Hepatocyte (in vitro differentiated cells): ENCODE results near the gene LCN1. TPM values are rescaled to one million over a fixed set of nuclear protein-coding genes. Genes with fewer than 3 reads are reported as not detected.
A peak's percentile ranks its signal among the peaks of the same experiment; 100 is the strongest.

Source experiments
- DNase-seq: peaks from one replicate; pipeline ENCODE4 v3.0.0-alpha.2; 2016; ENCODE audit warnings: low spot score
- H2AFZ ChIP-seq: fragments of 200-600 bp; sonication (generic); 2 replicates; pipeline ENCODE4 v1.6.0; 2016; ENCODE audit warnings: antibody characterized with exemption, mild to moderate bottlenecking
- H3K27ac ChIP-seq: fragments of 200-600 bp; sonication (generic); 2 replicates; pipeline ENCODE4 v1.5.1; 2016; ENCODE audit warnings: mild to moderate bottlenecking
- H3K27me3 ChIP-seq: fragments of 200-600 bp; sonication (generic); 2 replicates; pipeline ENCODE4 v1.6.1; 2016
- H3K36me3 ChIP-seq: fragments of 200-600 bp; sonication (generic); replicated peaks from 2 replicates; pipeline ENCODE4 v1.5.1; 2016; ENCODE audit warnings: low read depth; ENCODE audit not compliant: insufficient read depth
- H3K4me1 ChIP-seq: fragments of 200-600 bp; sonication (generic); 2 replicates; pipeline ENCODE4 v1.5.1; 2016; ENCODE audit warnings: mild to moderate bottlenecking, moderate library complexity; ENCODE audit not compliant: insufficient read depth
- H3K4me2 ChIP-seq: fragments of 200-600 bp; sonication (generic); 2 replicates; pipeline ENCODE4 v1.6.0; 2016
- H3K4me3 ChIP-seq: fragments of 200-600 bp; sonication (generic); 2 replicates; pipeline ENCODE4 v1.5.1; 2016; ENCODE audit warnings: mild to moderate bottlenecking
- H3K79me2 ChIP-seq: fragments of 200-600 bp; sonication (generic); 2 replicates; pipeline ENCODE4 v1.6.0; 2017; ENCODE audit warnings: mild to moderate bottlenecking
- H3K9me2 ChIP-seq: fragments of 200-600 bp; sonication (generic); replicated peaks from 2 replicates; pipeline ENCODE4 v1.6.0; 2017; ENCODE audit warnings: mild to moderate bottlenecking; ENCODE audit not compliant: insufficient read depth
- H3K9me3 ChIP-seq: fragments of 200-600 bp; sonication (generic); 2 replicates; pipeline ENCODE4 v1.5.1; 2016; ENCODE audit warnings: low read depth, mild to moderate bottlenecking
- H4K20me1 ChIP-seq: fragments of 200-600 bp; sonication (generic); 2 replicates; pipeline ENCODE4 v1.6.0; 2016; ENCODE audit warnings: mild to moderate bottlenecking; ENCODE audit not compliant: insufficient read depth, poor library complexity, severe bottlenecking
- CTCF ChIP-seq: fragments of 200-600 bp; sonication (generic); IDR thresholded peaks from 2 replicates; pipeline ENCODE4 v1.5.1; 2016; ENCODE audit warnings: antibody characterized with exemption, mild to moderate bottlenecking; ENCODE audit not compliant: poor library complexity
- EZH2 ChIP-seq: fragments of 200-600 bp; sonication (generic); IDR thresholded peaks from 2 replicates; pipeline ENCODE4 v1.6.1; 2016; ENCODE audit warnings: antibody characterized with exemption, mild to moderate bottlenecking, borderline replicate concordance
- EZH2phosphoT487 ChIP-seq: fragments of 200-600 bp; sonication (generic); IDR thresholded peaks from one replicate; pipeline ENCODE4 v1.6.1; 2018; ENCODE audit warnings: antibody characterized with exemption, mild to moderate bottlenecking, low read depth, moderate library complexity; ENCODE audit not compliant: unreplicated experiment, severe bottlenecking
- WGBS: methylation state at CpG from one replicate; pipeline ENCODE4 v1.1.6; 2016; ENCODE audit warnings: low lambda C conversion rate; ENCODE audit errors: missing lambda C conversion rate; 5-methylcytosine and 5-hydroxymethylcytosine counted together
- polyA plus RNA-seq: library from polyadenylated mRNA; unstranded; fragments of >200 nt; fragmentation: Nextera tagmentation; extraction: Ambion mirVana; gene quantifications from 2 replicates; pipeline ENCODE4 v1.2.1, GENCODE V29; 2016
- total RNA-seq: library from RNA; depleted of rRNA; stranded (reverse); fragments of >200 nt; gene quantifications from 2 replicates; pipeline ENCODE4 v1.2.3, GENCODE V29; 2014

LCN1 gene
- total and polyA plus RNA-seq, 2 experiments from 2014 or later = not detected

GRCh38 chr9:135504262-135505243 is 16.7 kb upstream of the LCN1 start:
- Histone ChIP-seq H4K20me1 (peaks cover 5% of the 10 kb centered on the region), H3K4me1 (peaks cover 7% of the 10 kb centered on the region), H3K27ac (no peak overlapping the region), H3K4me3 (no peak overlapping the region), H3K36me3 (no peaks in the 10 kb centered on the region), H3K79me2 (peaks cover 17% of the 10 kb centered on the region), H3K4me2 (no peak overlapping the region), H3K27me3 (no peaks in the 10 kb centered on the region), H2AFZ (no peak overlapping the region), H3K9me3 (no peaks in the 10 kb centered on the region), H3K9me2 (no peaks in the 10 kb centered on the region)
- TF ChIP-seq EZH2 = no peak
- peak; percentile 64 for TF ChIP-seq CTCF
- no peak for TF ChIP-seq EZH2phosphoT487
- WGBS = 79% methylated on average over 19 of the region's 21 CpGs
- DNase-seq = peak; percentile 79

GRCh38 chr9:135505406-135506187 is 15.6 kb upstream of the LCN1 start:
- no peaks in the 10 kb centered on the region for H3K36me3 ChIP-seq
- H3K4me1 ChIP-seq = peaks cover 7% of the 10 kb centered on the region
- H3K27me3 ChIP-seq = no peaks in the 10 kb centered on the region
- no peak overlapping the region for H3K4me2 ChIP-seq
- no peak overlapping the region for H3K27ac ChIP-seq
- WGBS = 92% methylated on average over 21 of the region's 24 CpGs
- no peaks in the 10 kb centered on the region for H3K9me3 ChIP-seq
- no peak overlapping the region for H3K4me3 ChIP-seq
- H3K79me2 ChIP-seq = peaks cover 17% of the 10 kb centered on the region
- H2AFZ ChIP-seq = no peak overlapping the region
- H3K9me2 ChIP-seq = no peaks in the 10 kb centered on the region
- H4K20me1 ChIP-seq = peaks cover 5% of the 10 kb centered on the region
- TF ChIP-seq CTCF (no peak), EZH2phosphoT487 (no peak), EZH2 (no peak)
- no peak for DNase-seq

GRCh38 chr9:135506327-135507103 is 14.7 kb upstream of the LCN1 start:
- H3K9me2 ChIP-seq = no peaks in the 10 kb centered on the region
- DNase-seq = no peak
- WGBS = 72% methylated on average over 13 of the region's 14 CpGs
- no peaks in the 10 kb centered on the region for H3K27me3 ChIP-seq
- H4K20me1 ChIP-seq = peaks cover 3% of the 10 kb centered on the region
- no peak overlapping the region for H3K27ac ChIP-seq
- H3K79me2 ChIP-seq = peaks cover 10% of the 10 kb centered on the region
- H2AFZ ChIP-seq = no peak overlapping the region
- TF ChIP-seq EZH2 = no peak
- TF ChIP-seq EZH2phosphoT487 = no peak
- no peaks in the 10 kb centered on the region for H3K36me3 ChIP-seq
- H3K4me2 ChIP-seq = no peak overlapping the region
- no peak overlapping the region for H3K4me3 ChIP-seq
- H3K9me3 ChIP-seq = no peaks in the 10 kb centered on the region
- peaks cover 3% of the 10 kb centered on the region for H3K4me1 ChIP-seq
